HepG2 (cell line): ENCODE results near the gene MSI2. TPM values are rescaled to one million over a fixed set of nuclear protein-coding genes. Genes with fewer than 3 reads are reported as not detected.

Experiments used
- CEBPB ChIP-seq: IDR thresholded peaks from 2 replicates; pipeline ENCODE4 v1.6.1; 2011; ENCODE audit warnings: low read depth, low read length, improper control_type of control experiment, borderline replicate concordance
- E2F5 ChIP-seq: sonication (generic); formaldehyde crosslinking; conservative IDR thresholded peaks from 2 replicates; pipeline ENCODE4 v1.4.0; 2020; ENCODE audit warnings: missing genetic modification reagents
- EEA1 ChIP-seq: sonication (generic); formaldehyde crosslinking; IDR thresholded peaks from 2 replicates; pipeline ENCODE4 v1.5.1; 2020; ENCODE audit warnings: mild to moderate bottlenecking, missing genetic modification reagents, borderline replicate concordance
- ELF1 ChIP-seq: sonication (generic); formaldehyde crosslinking; IDR thresholded peaks from 2 replicates; pipeline ENCODE4 v1.4.0; 2020; ENCODE audit warnings: missing genetic modification reagents
- HIVEP1 ChIP-seq: sonication (generic); formaldehyde crosslinking; IDR thresholded peaks from 2 replicates; pipeline ENCODE4 v1.4.0; 2020; ENCODE audit warnings: mild to moderate bottlenecking, missing genetic modification reagents
- NFKB2 ChIP-seq: sonication (generic); formaldehyde crosslinking; IDR thresholded peaks from 2 replicates; pipeline ENCODE4 v1.4.0; 2020; ENCODE audit warnings: missing genetic modification reagents, borderline replicate concordance
- THAP8 ChIP-seq: sonication (generic); formaldehyde crosslinking; IDR thresholded peaks from 2 replicates; pipeline ENCODE4 v1.5.1; 2020; ENCODE audit warnings: missing genetic modification reagents, mild to moderate bottlenecking, borderline replicate concordance
- UBTF ChIP-seq: sonication (generic); formaldehyde crosslinking; IDR thresholded peaks from 2 replicates; pipeline ENCODE4 v1.4.0; 2020; ENCODE audit warnings: mild to moderate bottlenecking, missing genetic modification reagents
- ZBTB40 ChIP-seq, 2 experiments: fragments of 450-650 bp in 1 of 2; sonication (generic) in 1 of 2; formaldehyde crosslinking in 1 of 2; IDR thresholded peaks; 2 replicates each; pipeline versions ENCODE4 v1.6.1 to v1.8.0; 2016 to 2022; ENCODE audit warnings: antibody characterized with exemption in 1 of 2, mild to moderate bottlenecking in 1 of 2, missing genetic modification reagents in 1 of 2
- ZNF18 ChIP-seq: sonication (generic); formaldehyde crosslinking; IDR thresholded peaks from 2 replicates; pipeline ENCODE4 v1.8.0; 2022; ENCODE audit warnings: mild to moderate bottlenecking, missing genetic modification reagents; ENCODE audit not compliant: insufficient replicate concordance
- ZNF44 ChIP-seq: sonication (generic); formaldehyde crosslinking; IDR thresholded peaks from 2 replicates; pipeline ENCODE4 v1.5.1; 2020; ENCODE audit warnings: mild to moderate bottlenecking, missing genetic modification reagents
- ZNF468 ChIP-seq: sonication (generic); formaldehyde crosslinking; IDR thresholded peaks from 2 replicates; pipeline ENCODE4 v1.8.0; 2022; ENCODE audit warnings: mild to moderate bottlenecking, moderate library complexity, missing genetic modification reagents
- ZSCAN22 ChIP-seq: sonication (generic); formaldehyde crosslinking; IDR thresholded peaks from 2 replicates; pipeline ENCODE4 v1.4.0; 2020; ENCODE audit warnings: mild to moderate bottlenecking, missing genetic modification reagents
- polyA plus RNA-seq, 8 experiments: library from polyadenylated mRNA; depleted of rRNA in 3 of 8; stranded (reverse) in 7 of 8; unstranded in 1 of 8; fragments of >200 nt; fragmentation: Illumina TruSeq in 4 of 8; extraction: Trizol in 4 of 8; gene quantifications; 2 replicates each; pipeline versions ENCODE4 v1.2.1 to v1.2.3, GENCODE V29; 2011 to 2016; ENCODE audit warnings: low read depth in 4 of 8, missing spikeins in 1 of 8, mixed read lengths in 1 of 8; ENCODE audit not compliant: insufficient read depth in 1 of 8
- total RNA-seq, 5 experiments: library from RNA; depleted of rRNA; stranded (reverse); fragments of >200 nt; fragmentation: Illumina TruSeq; extraction: Trizol; gene quantifications; 2 replicates each; pipeline ENCODE4 v1.2.3, GENCODE V29; 2016; ENCODE audit warnings: low read depth in 1 of 5

MSI2 gene
- total and polyA plus RNA-seq, 2 of the 13 experiments (the other 11 are each of a cell fraction or from before 2014, with no cell fraction given): 77.5 to 78.4 TPM

GRCh38 chr17:57561072-57561861 lies 304.9 kb downstream of the MSI2 start (continued):
- TF ChIP-seq NFKB2 (CRISPR knock-in tag): peak; percentile 85
- TF ChIP-seq CEBPB: peak; percentile 75
- peak; percentile 99 for TF ChIP-seq HIVEP1 (CRISPR knock-in tag)
- no peak for TF ChIP-seq ZBTB40 (IDR thresholded peaks at IDR 0.05)
- peak; percentile 93 for TF ChIP-seq ZBTB40 (CRISPR knock-in tag; IDR thresholded peaks at IDR 0.05)
- no peak for TF ChIP-seq E2F5
- no peak for TF ChIP-seq EEA1 (CRISPR knock-in tag)
- peak; percentile 86 for TF ChIP-seq UBTF (CRISPR knock-in tag)
- TF ChIP-seq ZNF18 (CRISPR knock-in tag): peak; percentile 98
- no peak for TF ChIP-seq THAP8
- no peak for TF ChIP-seq ZNF468 (CRISPR knock-in tag)
- TF ChIP-seq ZSCAN22 (CRISPR knock-in tag): no peak; the same call in 1 of the 2 replicates
- TF ChIP-seq ZNF44 (CRISPR knock-in tag): peak; percentile 74; the same call in 1 of the 2 replicates
- TF ChIP-seq ELF1: peak; percentile 92
